ENCODE results near the gene OR2V2. TPM values are rescaled to one million over a fixed set of nuclear protein-coding genes. Genes with fewer than 3 reads are reported as not detected.
"Not testable (repeated sequence)": the region's sequence is repeated elsewhere in the genome, so short reads cannot be mapped to it uniquely, and the experiment has no call there.

OR2V2 gene
- total RNA-seq (not detected), polyA plus RNA-seq (not detected)

- H3K27ac ChIP-seq; H3K4me3 ChIP-seq; ATAC-seq; DNase-seq; intact Hi-C loops (cut with DNase I); H3K36me3 ChIP-seq; H3K9me3 ChIP-seq; H3K4me1 ChIP-seq; FAIRE-seq: not testable (repeated sequence)
- WGBS, 2 donors = 29 to 37% methylated on average over 6 to 7 of the region's 7 CpGs
- H3K27me3 ChIP-seq = peaks cover 0 to 13% (median 0%) of the 10 kb centered on the region in 4 donors
Observed at GRCh38 chr5:181146927-181147636, at the start of gene OR2V2. TSS of gene OR2V2 (plus strand) at chr5:181147586. CDS start at chr5:181154943, 7,357 bp downstream.

- H3K36me3 ChIP-seq; H3K27ac ChIP-seq; H3K9me3 ChIP-seq; H3K4me1 ChIP-seq; FAIRE-seq; H3K27me3 ChIP-seq; DNase-seq; intact Hi-C loops (cut with DNase I); H3K4me3 ChIP-seq: not testable (repeated sequence)
- no CpG with 5 or more reads among the region's 56 CpGs for WGBS, 2 donors
- peak in 3 of 4 donors; percentile 37 to 55 (median 51) for ATAC-seq
Observed at GRCh38 chr5:181097759-181098491, 49.5 kb upstream of the OR2V2 start.

- intact Hi-C loops (cut with DNase I) = no loop called here
- FAIRE-seq (no peak), ATAC-seq (no peak)
Observed at GRCh38 chr5:181098762-181099601, 48.4 kb upstream of the OR2V2 start.

GRCh38 chr5:181099602-181100086, 47.7 kb upstream of the OR2V2 start:
- ATAC-seq = no peak
- peaks cover 0 to 6% (median 0%) of the 10 kb centered on the region in 4 donors for H3K27me3 ChIP-seq
- DNase-seq = no peak
- WGBS, 2 donors = 49 to 50% methylated on average over 11 of the region's 11 CpGs
- no peaks in the 10 kb centered on the region for H3K36me3 ChIP-seq
- H3K4me3 ChIP-seq = no peak overlapping the region
- H3K9me3 ChIP-seq = no peaks in the 10 kb centered on the region
- no peaks in the 10 kb centered on the region for H3K4me1 ChIP-seq
- intact Hi-C loops (cut with DNase I) = no loop called here
- TF ChIP-seq, protein P1, sequence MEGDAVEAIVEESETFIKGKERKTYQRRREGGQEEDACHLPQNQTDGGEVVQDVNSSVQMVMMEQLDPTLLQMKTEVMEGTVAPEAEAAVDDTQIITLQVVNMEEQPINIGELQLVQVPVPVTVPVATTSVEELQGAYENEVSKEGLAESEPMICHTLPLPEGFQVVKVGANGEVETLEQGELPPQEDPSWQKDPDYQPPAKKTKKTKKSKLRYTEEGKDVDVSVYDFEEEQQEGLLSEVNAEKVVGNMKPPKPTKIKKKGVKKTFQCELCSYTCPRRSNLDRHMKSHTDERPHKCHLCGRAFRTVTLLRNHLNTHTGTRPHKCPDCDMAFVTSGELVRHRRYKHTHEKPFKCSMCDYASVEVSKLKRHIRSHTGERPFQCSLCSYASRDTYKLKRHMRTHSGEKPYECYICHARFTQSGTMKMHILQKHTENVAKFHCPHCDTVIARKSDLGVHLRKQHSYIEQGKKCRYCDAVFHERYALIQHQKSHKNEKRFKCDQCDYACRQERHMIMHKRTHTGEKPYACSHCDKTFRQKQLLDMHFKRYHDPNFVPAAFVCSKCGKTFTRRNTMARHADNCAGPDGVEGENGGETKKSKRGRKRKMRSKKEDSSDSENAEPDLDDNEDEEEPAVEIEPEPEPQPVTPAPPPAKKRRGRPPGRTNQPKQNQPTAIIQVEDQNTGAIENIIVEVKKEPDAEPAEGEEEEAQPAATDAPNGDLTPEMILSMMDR (IDR thresholded peaks at IDR 0.05) = no peak
- no peak overlapping the region for H3K27ac ChIP-seq
- FAIRE-seq = no peak

More at GRCh38 chr5:181098762-181099601, 48.4 kb upstream of the OR2V2 start:
- TF ChIP-seq, protein P1 (IDR thresholded peaks at IDR 0.05) = no peak
- Histone ChIP-seq H3K4me3 (no peak overlapping the region), H3K4me1 (no peaks in the 10 kb centered on the region), H3K9me3 (no peaks in the 10 kb centered on the region), H3K36me3 (no peaks in the 10 kb centered on the region), H3K27me3 (peaks cover 0 to 6% (median 0%) of the 10 kb centered on the region in 4 donors), H3K27ac (no peak overlapping the region)
- peak in 1 of 6 donors; percentile 35 for DNase-seq
- WGBS, 2 donors = 24% methylated on average over 20 of the region's 22 CpGs

DNA sequence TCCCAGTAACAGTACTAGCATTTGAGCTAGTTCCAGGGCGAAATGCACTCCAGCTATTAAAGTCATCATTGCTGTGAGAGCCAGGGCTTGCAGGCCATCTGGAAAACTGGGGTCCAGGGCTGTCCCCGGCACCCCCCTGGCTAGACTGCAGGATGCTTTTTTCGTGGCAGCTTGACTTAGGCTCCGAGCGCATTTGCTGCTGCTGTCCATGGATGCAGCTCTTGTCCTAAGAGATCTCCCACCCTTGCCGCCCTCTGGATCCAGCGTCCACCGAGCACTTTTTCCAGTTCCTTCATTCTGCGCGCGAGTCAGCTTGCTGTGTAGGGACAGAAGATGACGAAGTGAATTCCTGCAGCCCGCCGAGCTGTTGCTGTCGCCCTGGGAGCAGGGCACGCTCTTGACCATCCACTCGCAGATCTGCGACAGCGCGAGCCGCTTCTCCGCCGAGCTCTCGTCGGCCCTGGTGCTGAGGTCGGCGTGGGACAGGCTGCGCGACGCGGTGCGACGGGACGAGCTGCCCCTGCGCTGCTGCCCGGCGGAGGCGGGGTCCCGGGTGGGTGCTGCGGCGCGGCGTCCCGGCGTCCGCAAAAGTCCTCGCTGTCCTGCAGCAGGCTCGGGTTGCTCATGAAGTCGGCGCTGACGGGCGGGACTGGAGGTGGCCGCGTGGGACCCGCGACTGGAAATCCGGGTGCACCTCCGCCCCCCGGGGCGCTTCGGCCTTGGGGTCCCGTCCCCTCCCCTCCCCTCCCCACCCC, 47.1 kb upstream of the OR2V2 start:
- no peaks in the 10 kb centered on the region for H3K4me1 ChIP-seq
- no peak overlapping the region for H3K4me3 ChIP-seq
- TF ChIP-seq, protein P1 (IDR thresholded peaks at IDR 0.05) = no peak
- peaks cover 0 to 6% (median 0%) of the 10 kb centered on the region in 4 donors for H3K27me3 ChIP-seq
- intact Hi-C loops (cut with DNase I) = no loop called here
- peak in 1 of 6 donors; percentile 72 for DNase-seq
- no peak overlapping the region for H3K27ac ChIP-seq
- no peaks in the 10 kb centered on the region for H3K9me3 ChIP-seq
- no peaks in the 10 kb centered on the region for H3K36me3 ChIP-seq
- 3 to 6% methylated on average over 48 to 61 of the region's 62 CpGs for WGBS, 2 donors
- no peak for ATAC-seq
- FAIRE-seq = no peak

GRCh38 chr5:181101030-181101641, 46.2 kb upstream of the OR2V2 start:
- H3K4me3 ChIP-seq; H3K4me1 ChIP-seq; FAIRE-seq; H3K27me3 ChIP-seq; H3K27ac ChIP-seq; H3K36me3 ChIP-seq; H3K9me3 ChIP-seq; intact Hi-C loops (cut with DNase I): not testable (repeated sequence)
- ATAC-seq (peak in 2 of 4 donors; percentile 44 to 51), DNase-seq (peak in 1 of 6 donors; percentile 39)
- 8% methylated on average over 5 to 11 of the region's 54 CpGs for WGBS, 2 donors

DNA sequence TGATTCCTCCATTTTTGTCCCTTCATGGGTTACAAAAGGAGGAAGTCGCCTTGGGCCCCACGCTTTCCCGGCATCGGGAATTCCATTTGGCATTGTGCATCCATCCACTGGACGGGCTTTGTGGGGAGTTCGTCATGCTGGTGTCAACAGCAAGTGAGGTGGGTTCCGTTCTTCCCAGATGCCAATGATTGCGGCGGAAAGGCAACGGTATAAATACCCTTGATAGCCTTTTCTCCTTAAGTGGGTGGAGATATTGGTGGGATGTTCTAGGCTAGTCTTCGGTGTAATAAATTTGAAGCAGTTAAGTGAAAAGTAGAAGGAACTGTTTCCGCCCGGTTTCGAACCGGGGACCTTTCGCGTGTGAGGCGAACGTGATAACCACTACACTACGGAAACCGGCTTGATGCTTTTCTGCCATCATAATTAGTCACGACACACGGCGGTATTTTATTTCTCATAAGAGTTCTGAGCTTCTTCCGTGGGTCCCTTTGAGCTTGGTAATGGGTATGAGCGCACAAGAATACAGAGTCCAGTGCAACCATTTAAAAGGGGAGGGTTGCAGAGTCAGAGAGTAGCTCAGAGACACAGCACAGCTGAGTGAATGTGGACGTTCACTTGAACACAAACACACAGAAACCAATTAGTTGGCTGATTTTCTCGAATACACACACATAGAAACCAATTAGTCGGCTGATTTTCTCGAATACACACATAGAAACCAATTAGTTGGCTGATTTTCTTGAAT, 45.3 kb upstream of the OR2V2 start:
- H3K4me1 ChIP-seq; H3K9me3 ChIP-seq; intact Hi-C loops (cut with DNase I); DNase-seq; H3K36me3 ChIP-seq; H3K4me3 ChIP-seq; H3K27ac ChIP-seq; ATAC-seq: not testable (repeated sequence)
- no CpG with 5 or more reads among the region's 30 CpGs for WGBS, 2 donors
- FAIRE-seq = peak; percentile 66
- H3K27me3 ChIP-seq = peaks cover 0 to 11% (median 0%) of the 10 kb centered on the region in 4 donors
